Body of pancreas (tissue), 4 donors: Measurements from ENCODE around the gene TMEM92.

Experiments used
- POLR2A ChIP-seq, 3 donors: fragments of 450-650 bp; IDR thresholded peaks; one replicate each; pipeline ENCODE4 v1.6.1; 2016; ENCODE audit warnings: antibody characterized with exemption in 3 of 3, mild to moderate bottlenecking in 2 of 3
- TF ChIP-seq, protein P1 (sequence below), 7 experiments: fragments of 450-650 bp in 4 of 7; fragments of 200-600 bp in 3 of 7; sonication (generic) in 3 of 7; IDR thresholded peaks; one replicate each; pipeline ENCODE4 v1.5.1; 2016 to 2019; ENCODE audit warnings: antibody characterized with exemption in 7 of 7

DNA sequence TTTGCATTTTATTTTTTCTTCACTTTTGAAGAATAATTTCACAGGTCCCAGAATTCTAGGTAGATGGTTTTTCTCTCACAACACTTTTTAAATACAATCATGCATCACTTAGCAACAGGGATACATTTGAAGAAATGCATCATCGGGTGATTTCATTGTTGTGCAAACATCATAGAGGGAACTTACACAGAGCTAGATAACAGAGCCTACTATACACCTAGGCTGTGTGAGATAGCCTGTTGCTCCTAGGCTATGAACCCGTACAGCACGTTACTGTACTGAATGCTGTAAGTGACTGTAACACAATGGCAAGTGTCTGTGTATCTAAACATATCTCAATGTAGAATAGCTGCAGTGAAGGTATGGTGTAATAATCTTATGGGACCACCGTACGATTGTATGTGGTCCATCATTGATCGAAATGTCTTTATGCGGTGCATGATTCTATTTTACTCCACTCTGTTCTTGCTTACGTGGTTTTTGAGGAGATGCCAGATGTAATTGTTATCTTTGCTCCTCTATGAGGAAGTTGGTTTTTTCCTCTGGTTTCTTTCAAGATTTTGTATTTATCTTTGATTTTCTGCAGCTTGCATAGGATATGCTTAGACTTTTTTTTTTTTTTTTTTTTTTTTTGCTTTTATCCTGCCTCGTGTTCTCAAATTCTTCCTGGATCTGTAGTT is 35.5 kb upstream of the TMEM92 start:
- TF ChIP-seq POLR2A (IDR thresholded peaks at IDR 0.05): no peak
- TF ChIP-seq, protein P1, sequence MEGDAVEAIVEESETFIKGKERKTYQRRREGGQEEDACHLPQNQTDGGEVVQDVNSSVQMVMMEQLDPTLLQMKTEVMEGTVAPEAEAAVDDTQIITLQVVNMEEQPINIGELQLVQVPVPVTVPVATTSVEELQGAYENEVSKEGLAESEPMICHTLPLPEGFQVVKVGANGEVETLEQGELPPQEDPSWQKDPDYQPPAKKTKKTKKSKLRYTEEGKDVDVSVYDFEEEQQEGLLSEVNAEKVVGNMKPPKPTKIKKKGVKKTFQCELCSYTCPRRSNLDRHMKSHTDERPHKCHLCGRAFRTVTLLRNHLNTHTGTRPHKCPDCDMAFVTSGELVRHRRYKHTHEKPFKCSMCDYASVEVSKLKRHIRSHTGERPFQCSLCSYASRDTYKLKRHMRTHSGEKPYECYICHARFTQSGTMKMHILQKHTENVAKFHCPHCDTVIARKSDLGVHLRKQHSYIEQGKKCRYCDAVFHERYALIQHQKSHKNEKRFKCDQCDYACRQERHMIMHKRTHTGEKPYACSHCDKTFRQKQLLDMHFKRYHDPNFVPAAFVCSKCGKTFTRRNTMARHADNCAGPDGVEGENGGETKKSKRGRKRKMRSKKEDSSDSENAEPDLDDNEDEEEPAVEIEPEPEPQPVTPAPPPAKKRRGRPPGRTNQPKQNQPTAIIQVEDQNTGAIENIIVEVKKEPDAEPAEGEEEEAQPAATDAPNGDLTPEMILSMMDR (IDR thresholded peaks at IDR 0.05): no peak
